Activated naive CD4-positive, alpha-beta T cell treated with anti-CD3 and anti-CD28 coated beads, Interleukin-2, amount 10 ng/mL, durations not matched to agents 7 days and 5 days (primary cell): ENCODE data around the gene KLHL29.

Source experiments
- CTCF ChIA-PET: fragments of 350-600 bp; sonication (Branson Sonifier 250); formaldehyde crosslinking; loops from one replicate; lab custom pipeline; 2021; ENCODE audit warnings: antibody characterized with exemption; lab: Charles Lee
- DNase-seq: peaks from one replicate; pipeline ENCODE4 v3.0.0-alpha.2; 2020
- H3K27ac Mint-ChIP-seq: one replicate; pipeline ENCODE4 v1.8.0; 2021; ENCODE audit warnings: mild to moderate bottlenecking, moderate library complexity, mixed read lengths
- H3K27me3 Mint-ChIP-seq: one replicate; pipeline ENCODE4 v1.8.0; 2021; ENCODE audit warnings: mild to moderate bottlenecking, mixed read lengths
- H3K36me3 Mint-ChIP-seq: one replicate; pipeline ENCODE4 v1.8.0; 2021; ENCODE audit warnings: mixed read lengths
- H3K4me1 Mint-ChIP-seq: one replicate; pipeline ENCODE4 v1.8.0; 2021; ENCODE audit warnings: mixed read lengths
- H3K4me3 Mint-ChIP-seq: one replicate; pipeline ENCODE4 v1.8.0; 2021; ENCODE audit warnings: mild to moderate bottlenecking, moderate library complexity, mixed read lengths
- H3K9me3 Mint-ChIP-seq: one replicate; pipeline ENCODE4 v1.8.0; 2021; ENCODE audit warnings: mixed read lengths

Gene KLHL29

DNA sequence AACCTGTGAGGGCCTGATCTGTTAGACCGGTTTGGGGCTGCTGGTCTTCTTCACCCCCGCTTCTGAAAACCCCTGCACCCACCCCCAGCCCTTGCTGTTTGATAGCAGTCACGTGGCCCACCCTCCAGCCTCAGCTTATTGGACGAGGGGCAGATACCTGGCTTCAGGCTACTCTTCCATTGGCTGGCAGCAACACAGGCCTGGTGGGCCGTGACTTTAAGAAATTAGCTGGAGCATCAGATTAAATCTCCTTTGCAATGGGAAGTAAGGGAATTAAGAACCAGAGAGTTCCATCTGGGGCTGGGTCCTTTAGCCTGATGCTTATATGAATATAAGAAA lies 107.3 kb downstream of the KLHL29 start:
- CTCF ChIA-PET = no interaction called here
- H3K36me3 Mint-ChIP-seq = peaks cover 3% of the 10 kb centered on the region
- peaks cover 43% of the 10 kb centered on the region for H3K27me3 Mint-ChIP-seq
- H3K27ac Mint-ChIP-seq = no peak overlapping the region
- H3K9me3 Mint-ChIP-seq = no peaks in the 10 kb centered on the region
- H3K4me3 Mint-ChIP-seq = no peak overlapping the region
- DNase-seq = no peak
- peaks cover 80% of the 10 kb centered on the region for H3K4me1 Mint-ChIP-seq

DNA sequence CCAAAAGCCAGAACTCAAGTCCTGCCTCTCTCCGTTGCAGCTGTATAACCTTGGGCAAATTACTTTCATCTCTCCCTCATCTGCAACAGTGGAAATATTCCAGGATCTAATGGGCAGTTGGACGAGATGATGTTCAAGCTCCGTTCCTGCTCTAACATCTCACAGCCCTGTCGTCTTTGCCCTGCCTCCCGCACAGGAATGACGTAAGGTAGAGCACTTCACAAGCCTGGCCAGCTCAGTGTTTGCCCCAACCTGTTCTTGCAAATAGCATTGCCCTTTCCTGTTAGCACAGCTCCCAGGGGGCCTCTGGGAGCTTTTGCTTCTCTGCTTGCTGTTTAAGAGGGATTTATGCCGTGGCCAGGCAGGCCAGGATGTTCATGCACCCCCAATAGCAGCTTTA lies 107.9 kb downstream of the KLHL29 start:
- peaks cover 47% of the 10 kb centered on the region for H3K27me3 Mint-ChIP-seq
- CTCF ChIA-PET = interaction anchor here (1.4 kb wide), 1 partner anchor 12 kb away, joined by 4 read pairs; no protein-coding TSS in a partner anchor
- H3K36me3 Mint-ChIP-seq = peaks cover 3% of the 10 kb centered on the region
- DNase-seq = no peak
- no peaks in the 10 kb centered on the region for H3K9me3 Mint-ChIP-seq
- H3K4me1 Mint-ChIP-seq = peaks cover 80% of the 10 kb centered on the region
- no peak overlapping the region for H3K27ac Mint-ChIP-seq
- H3K4me3 Mint-ChIP-seq = no peak overlapping the region

DNA sequence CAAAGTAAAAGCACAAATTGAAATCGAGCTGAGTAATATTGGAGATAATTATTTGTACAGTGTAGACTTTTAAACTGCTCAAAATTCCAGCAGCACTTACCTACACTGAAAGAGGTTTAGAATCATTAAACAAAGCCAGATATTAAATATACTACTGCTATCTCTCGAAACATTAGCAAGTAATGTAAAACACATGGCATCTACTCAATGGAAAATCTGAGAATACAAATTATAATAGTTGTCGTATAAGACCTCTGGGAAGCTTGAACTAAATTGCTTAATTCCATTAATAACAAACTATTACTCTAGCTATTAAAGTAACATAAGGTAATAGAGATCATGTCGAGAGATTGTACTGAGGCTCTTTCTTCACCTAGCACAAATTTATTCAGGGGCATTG lies 108.9 kb downstream of the KLHL29 start:
- CTCF ChIA-PET = interaction anchor here (1.4 kb wide), 1 partner anchor 11 kb away, joined by 4 read pairs; no protein-coding TSS in a partner anchor
- peaks cover 3% of the 10 kb centered on the region for H3K36me3 Mint-ChIP-seq
- H3K27me3 Mint-ChIP-seq = peaks cover 50% of the 10 kb centered on the region
- no peak overlapping the region for H3K27ac Mint-ChIP-seq
- H3K4me3 Mint-ChIP-seq = no peak overlapping the region
- no peaks in the 10 kb centered on the region for H3K9me3 Mint-ChIP-seq
- peaks cover 79% of the 10 kb centered on the region for H3K4me1 Mint-ChIP-seq
- no peak for DNase-seq

DNA sequence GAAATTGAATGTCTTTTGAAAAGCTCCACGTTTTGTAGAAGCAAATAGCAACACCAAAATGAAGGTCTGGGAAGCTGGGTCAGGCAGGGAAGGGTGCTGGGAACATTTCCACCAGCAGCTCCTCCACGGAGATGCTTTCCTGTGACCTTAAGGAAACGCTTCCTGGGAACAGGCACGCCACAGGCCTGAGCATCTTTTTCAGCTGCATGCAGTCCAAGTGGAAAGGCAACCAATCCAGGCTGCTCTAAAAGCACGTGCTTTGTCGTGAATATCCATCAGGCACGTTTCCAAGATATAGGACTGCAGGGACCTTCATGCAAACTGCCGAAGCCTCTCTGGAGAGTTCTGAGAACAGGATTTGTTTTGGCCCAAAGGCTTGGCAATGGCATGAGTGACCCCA lies 109.3 kb downstream of the KLHL29 start:
- H3K4me3 Mint-ChIP-seq = no peak overlapping the region
- CTCF ChIA-PET = interaction anchor here (1.4 kb wide), 1 partner anchor 10 kb away, joined by 4 read pairs; no protein-coding TSS in a partner anchor
- peaks cover 80% of the 10 kb centered on the region for H3K4me1 Mint-ChIP-seq
- peaks cover 3% of the 10 kb centered on the region for H3K36me3 Mint-ChIP-seq
- DNase-seq = no peak
- no peaks in the 10 kb centered on the region for H3K9me3 Mint-ChIP-seq
- H3K27ac Mint-ChIP-seq = no peak overlapping the region
- peaks cover 54% of the 10 kb centered on the region for H3K27me3 Mint-ChIP-seq

DNA sequence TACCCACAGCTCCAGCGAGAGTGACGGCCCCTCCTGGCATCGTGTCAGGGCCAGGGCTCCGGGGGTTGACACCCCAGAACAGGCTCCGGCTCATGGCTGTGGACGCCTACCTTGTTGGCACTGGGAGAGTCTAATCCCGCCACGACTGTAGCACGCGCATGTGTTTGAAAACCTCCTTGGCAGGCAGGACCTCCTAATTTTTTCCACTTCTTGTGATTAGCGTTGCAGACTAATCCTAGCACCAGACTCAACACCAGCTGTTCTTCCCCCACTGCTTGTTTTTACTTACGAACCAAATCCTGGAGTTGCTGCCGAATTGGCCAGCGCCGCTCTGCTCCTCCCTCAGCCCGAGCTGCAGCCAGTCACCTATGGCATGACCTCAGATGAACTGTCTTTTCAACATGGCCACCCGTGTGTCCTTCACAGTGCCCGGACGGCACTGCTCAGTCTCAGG lies 110.7 kb downstream of the KLHL29 start:
- no peaks in the 10 kb centered on the region for H3K9me3 Mint-ChIP-seq
- H3K27me3 Mint-ChIP-seq = peaks cover 63% of the 10 kb centered on the region
- CTCF ChIA-PET = no interaction called here
- H3K4me3 Mint-ChIP-seq = no peak overlapping the region
- no peak for DNase-seq
- no peak overlapping the region for H3K27ac Mint-ChIP-seq
- H3K4me1 Mint-ChIP-seq = peaks cover 68% of the 10 kb centered on the region
- H3K36me3 Mint-ChIP-seq = peaks cover 3% of the 10 kb centered on the region

DNA sequence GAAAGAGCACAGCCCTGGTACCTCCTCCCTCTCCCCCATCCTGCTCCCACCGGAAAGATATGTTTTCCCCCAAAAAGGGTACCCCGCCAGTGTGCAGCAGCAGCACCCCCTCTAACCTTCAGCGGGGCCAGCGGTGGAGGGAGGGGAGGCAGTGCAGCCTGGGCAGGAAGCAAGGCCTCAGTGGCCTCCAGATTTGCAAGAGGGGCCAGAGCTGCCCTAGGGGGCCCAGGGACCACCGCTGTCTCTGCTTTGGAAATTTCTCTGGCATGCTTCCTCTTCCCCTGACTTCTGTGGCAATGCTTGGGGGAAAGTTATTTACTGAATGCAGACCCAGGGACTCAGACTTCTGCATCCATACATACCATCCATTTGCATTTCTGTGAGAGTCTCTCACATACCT lies 111.5 kb downstream of the KLHL29 start:
- Mint-ChIP-seq H3K36me3 (peaks cover 2% of the 10 kb centered on the region), H3K4me3 (no peak overlapping the region), H3K4me1 (peaks cover 60% of the 10 kb centered on the region), H3K27me3 (peaks cover 70% of the 10 kb centered on the region), H3K9me3 (no peaks in the 10 kb centered on the region), H3K27ac (peak overlapping the region; percentile 0)
- DNase-seq = no peak
- CTCF ChIA-PET = no interaction called here

DNA sequence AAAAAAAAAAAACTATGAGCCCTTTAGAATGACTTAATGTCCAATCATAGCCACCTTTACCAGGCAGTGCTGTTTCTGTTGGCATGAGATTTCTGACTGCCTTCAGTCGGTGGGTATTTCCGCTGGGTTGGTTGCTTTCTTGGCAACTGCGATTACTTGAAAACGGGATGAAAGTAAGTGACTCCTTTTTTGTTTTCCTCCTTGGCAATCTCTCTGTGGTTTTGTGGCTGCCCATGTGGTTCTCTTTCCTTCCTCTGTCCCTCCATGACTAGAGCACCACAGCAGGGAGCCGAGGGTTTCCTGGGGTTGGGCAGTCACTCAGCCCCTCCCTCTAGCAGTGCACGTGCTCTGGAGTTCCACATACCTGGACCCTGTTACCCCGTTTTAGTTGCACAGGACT lies 112.1 kb downstream of the KLHL29 start:
- Mint-ChIP-seq H3K4me3 (peak overlapping the region; percentile 32), H3K9me3 (no peaks in the 10 kb centered on the region), H3K36me3 (peaks cover 2% of the 10 kb centered on the region), H3K27ac (peak overlapping the region; percentile 0), H3K27me3 (peaks cover 69% of the 10 kb centered on the region), H3K4me1 (peaks cover 54% of the 10 kb centered on the region)
- CTCF ChIA-PET = no interaction called here
- peak; percentile 71 for DNase-seq

DNA sequence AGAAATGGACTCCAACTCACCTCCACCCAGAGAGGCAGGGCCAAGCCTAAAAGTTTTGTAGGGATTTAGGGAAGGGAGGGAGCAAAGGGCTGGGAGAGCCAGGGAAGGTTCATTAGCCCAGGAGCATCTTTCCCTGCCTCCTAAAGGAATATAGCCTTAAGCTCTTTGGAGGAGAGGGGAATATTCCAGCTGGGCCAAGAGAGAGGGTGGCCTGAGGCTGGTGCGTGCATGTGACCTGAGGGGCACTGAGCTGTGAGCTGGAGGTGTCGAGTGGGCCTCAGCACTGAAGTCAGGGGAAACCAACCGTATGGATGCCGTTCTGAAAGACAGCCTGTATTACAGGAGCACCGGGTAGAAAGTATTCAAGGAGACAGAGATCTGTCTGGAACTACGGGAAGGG lies 112.6 kb downstream of the KLHL29 start:
- Mint-ChIP-seq H3K9me3 (no peaks in the 10 kb centered on the region), H3K36me3 (peaks cover 2% of the 10 kb centered on the region), H3K27ac (no peak overlapping the region), H3K27me3 (peaks cover 69% of the 10 kb centered on the region), H3K4me3 (peak overlapping the region; percentile 32), H3K4me1 (peaks cover 49% of the 10 kb centered on the region)
- DNase-seq = no peak
- CTCF ChIA-PET = no interaction called here

DNA sequence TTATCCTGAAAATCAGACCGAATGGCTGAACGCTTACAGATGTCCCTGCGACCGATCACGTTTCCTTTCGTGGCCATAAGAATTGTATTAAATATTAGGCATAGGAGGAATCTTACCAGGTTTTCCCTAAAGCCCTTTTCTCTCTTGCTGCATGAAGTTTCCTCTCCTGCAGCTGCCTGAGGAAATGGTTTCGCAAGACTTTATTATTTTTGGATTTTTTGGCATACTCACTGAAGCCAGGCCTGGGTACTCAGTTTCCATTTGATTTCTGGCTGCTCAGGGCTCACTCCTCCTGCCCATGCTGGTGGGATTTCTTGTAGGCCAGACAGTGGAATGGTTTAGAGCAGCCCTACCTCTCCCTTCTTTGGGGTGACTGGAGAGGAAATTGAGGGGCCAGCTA lies 114.0 kb downstream of the KLHL29 start:
- no peak overlapping the region for H3K4me3 Mint-ChIP-seq
- peaks cover 75% of the 10 kb centered on the region for H3K27me3 Mint-ChIP-seq
- DNase-seq = no peak
- CTCF ChIA-PET = no interaction called here
- no peak overlapping the region for H3K27ac Mint-ChIP-seq
- H3K9me3 Mint-ChIP-seq = no peaks in the 10 kb centered on the region
- H3K4me1 Mint-ChIP-seq = peaks cover 43% of the 10 kb centered on the region
- H3K36me3 Mint-ChIP-seq = peaks cover 2% of the 10 kb centered on the region

DNA sequence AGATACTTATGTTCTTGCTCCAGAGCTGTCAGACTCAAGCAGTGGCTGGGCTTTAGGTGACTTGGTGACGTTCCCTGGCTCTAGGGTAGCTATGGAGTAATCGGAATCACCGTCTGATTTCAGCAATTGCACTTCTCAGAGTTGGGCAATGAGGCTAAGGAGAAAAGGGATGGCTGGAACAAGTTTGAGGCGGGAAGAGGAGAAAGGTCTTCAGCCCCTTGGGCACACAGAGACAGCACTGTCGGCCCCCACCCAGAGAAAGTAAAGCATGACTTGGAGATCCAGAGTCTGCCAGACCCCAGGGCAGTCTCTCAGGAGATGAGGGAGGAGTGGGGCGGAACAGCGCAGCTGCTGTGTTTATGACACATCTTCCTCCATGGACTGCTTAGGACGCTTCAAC lies 114.5 kb downstream of the KLHL29 start:
- Mint-ChIP-seq H3K36me3 (peaks cover 2% of the 10 kb centered on the region), H3K27me3 (peaks cover 75% of the 10 kb centered on the region), H3K27ac (no peak overlapping the region), H3K9me3 (no peaks in the 10 kb centered on the region), H3K4me3 (no peak overlapping the region), H3K4me1 (peaks cover 43% of the 10 kb centered on the region)
- CTCF ChIA-PET = no interaction called here
- DNase-seq = no peak

DNA sequence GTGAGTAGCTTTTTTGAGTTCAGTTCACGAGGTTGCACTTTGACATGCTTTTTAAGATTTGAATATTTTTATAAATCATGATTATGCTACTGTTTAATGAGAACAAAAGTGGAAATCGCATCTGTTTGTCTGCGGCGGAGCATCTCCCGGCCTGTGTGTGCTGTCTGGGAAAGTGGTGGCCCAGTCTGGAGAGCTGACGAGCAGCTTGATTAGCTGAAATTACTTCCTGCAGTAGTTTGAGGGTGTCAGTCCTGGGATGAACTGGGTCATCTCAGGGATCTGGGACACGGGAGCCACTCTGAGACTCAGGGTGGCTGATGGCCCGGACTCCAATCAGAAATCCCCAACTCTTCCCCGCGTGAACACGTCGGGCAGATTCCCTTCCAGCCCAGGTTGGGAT lies 115.9 kb downstream of the KLHL29 start:
- Mint-ChIP-seq H3K4me1 (peaks cover 35% of the 10 kb centered on the region), H3K9me3 (no peaks in the 10 kb centered on the region), H3K27me3 (peaks cover 73% of the 10 kb centered on the region), H3K36me3 (no peaks in the 10 kb centered on the region), H3K4me3 (no peak overlapping the region), H3K27ac (no peak overlapping the region)
- no peak for DNase-seq
- CTCF ChIA-PET = interaction anchor here (0.6 to 1.0 kb wide), 2 partner anchors 9 to 66 kb away, joined by 3 read pairs; no protein-coding TSS in a partner anchor

DNA sequence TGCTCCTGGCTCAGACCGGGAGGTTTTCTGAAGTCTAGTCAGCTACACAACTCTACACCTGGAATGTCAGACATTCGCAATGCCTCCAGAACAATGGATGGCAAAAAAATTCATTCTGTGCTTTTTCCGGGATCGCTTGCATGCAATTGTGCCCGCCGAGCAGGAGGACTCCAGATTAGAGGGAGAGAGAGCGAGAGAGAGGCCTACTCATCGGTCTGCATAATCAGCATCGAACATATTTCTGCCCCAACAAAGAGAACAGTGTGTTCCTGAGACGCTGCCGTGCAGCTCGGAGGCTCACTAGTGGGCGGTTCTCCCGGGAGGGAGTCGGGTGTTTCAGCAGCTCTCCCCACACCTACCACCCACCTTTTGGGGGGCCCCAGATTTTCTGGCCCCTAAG lies 117.1 kb downstream of the KLHL29 start:
- Mint-ChIP-seq H3K27me3 (peaks cover 83% of the 10 kb centered on the region), H3K4me3 (no peak overlapping the region), H3K9me3 (no peaks in the 10 kb centered on the region), H3K27ac (no peak overlapping the region), H3K36me3 (no peaks in the 10 kb centered on the region), H3K4me1 (peaks cover 31% of the 10 kb centered on the region)
- DNase-seq = no peak
- CTCF ChIA-PET = no interaction called here

DNA sequence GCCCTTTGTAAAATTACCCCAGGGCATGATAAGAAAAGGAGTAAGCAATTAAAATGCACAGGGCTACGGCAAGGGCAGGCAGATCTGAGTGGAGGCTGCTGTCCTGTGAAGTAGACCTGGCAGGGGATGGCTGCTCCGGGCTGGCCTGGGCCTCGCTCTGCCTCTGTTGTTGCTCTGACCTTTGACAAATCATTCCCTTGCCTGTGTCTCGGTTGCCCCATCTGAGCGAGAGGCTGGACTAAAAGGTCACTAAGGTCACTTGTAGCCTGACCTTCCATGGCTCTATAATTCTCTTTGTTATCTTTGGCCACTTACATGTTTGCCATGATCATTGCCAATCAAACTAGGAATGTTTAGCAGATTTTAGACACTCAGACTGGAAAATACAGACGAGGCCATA lies 118.1 kb downstream of the KLHL29 start:
- CTCF ChIA-PET = no interaction called here
- no peak for DNase-seq
- no peaks in the 10 kb centered on the region for H3K36me3 Mint-ChIP-seq
- peaks cover 81% of the 10 kb centered on the region for H3K27me3 Mint-ChIP-seq
- H3K27ac Mint-ChIP-seq = no peak overlapping the region
- H3K9me3 Mint-ChIP-seq = no peaks in the 10 kb centered on the region
- H3K4me1 Mint-ChIP-seq = peaks cover 21% of the 10 kb centered on the region
- no peak overlapping the region for H3K4me3 Mint-ChIP-seq

DNA sequence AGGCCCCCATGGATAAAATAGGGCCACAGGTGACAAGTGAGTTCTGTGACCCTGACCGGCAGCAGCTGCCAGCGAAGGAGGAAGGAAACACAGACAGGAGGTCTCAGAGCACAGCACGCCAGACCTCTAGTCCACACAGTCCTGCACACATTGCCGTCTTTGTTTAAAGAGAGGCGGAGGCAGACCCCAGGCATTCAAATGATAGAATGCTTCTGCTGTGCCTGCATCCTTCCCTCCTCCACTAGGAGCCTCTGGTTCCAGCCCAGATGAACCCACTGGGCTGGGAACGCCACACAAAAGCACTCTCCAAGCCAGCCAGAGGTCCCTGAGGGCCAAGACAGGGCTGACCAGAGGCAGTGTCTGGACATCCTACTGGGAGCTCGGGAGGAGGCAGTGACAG lies 118.7 kb downstream of the KLHL29 start:
- H3K27me3 Mint-ChIP-seq = peaks cover 78% of the 10 kb centered on the region
- no peak for DNase-seq
- no peak overlapping the region for H3K4me3 Mint-ChIP-seq
- no peak overlapping the region for H3K27ac Mint-ChIP-seq
- no peaks in the 10 kb centered on the region for H3K9me3 Mint-ChIP-seq
- peaks cover 17% of the 10 kb centered on the region for H3K4me1 Mint-ChIP-seq
- no peaks in the 10 kb centered on the region for H3K36me3 Mint-ChIP-seq
- CTCF ChIA-PET = interaction anchor here (1.6 kb wide), 1 partner anchor 10 kb away, joined by 4 read pairs; no protein-coding TSS in a partner anchor

DNA sequence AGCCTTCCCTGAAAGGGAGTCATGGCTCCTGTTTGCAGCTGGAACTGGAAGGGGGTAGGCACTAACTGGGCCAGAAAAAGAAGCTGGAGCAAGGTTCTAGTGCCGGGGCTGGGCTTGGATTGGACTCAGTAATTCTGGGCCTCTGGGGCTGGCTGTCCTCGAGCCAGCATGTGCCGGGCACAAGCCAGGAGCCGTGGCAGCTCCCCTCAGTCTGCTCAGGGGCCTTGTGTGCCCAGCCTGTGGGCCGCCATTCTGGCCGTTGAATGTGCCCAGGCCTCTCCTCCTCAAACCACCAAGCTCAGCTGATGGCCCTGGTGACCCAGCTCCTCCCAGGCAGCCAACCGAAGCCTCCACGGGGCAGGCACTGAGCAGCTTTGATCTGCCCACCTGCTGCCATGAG lies 119.6 kb downstream of the KLHL29 start:
- no peaks in the 10 kb centered on the region for H3K36me3 Mint-ChIP-seq
- no peak overlapping the region for H3K4me3 Mint-ChIP-seq
- peaks cover 76% of the 10 kb centered on the region for H3K27me3 Mint-ChIP-seq
- CTCF ChIA-PET = interaction anchor here (1.6 kb wide), 1 partner anchor 11 kb away, joined by 4 read pairs; no protein-coding TSS in a partner anchor
- H3K4me1 Mint-ChIP-seq = peaks cover 9% of the 10 kb centered on the region
- no peak overlapping the region for H3K27ac Mint-ChIP-seq
- DNase-seq = no peak
- H3K9me3 Mint-ChIP-seq = no peaks in the 10 kb centered on the region
